Fibroblast of pulmonary artery (primary cell): ENCODE measurements around the gene FHOD3.

ENCODE experiments used
- DNase-seq: peaks from one replicate; pipeline ENCODE4 v3.0.0-alpha.2; 2010; ENCODE audit warnings: low read depth
- H3K4me3 ChIP-seq: replicated peaks from 2 replicates; pipeline ENCODE4 v1.5.1; 2011; ENCODE audit warnings: low read depth, mild to moderate bottlenecking, control low read depth, low read length, moderate library complexity
- TF ChIP-seq, protein P1 (sequence below): IDR thresholded peaks from 2 replicates; pipeline ENCODE4 v1.5.1; 2011; ENCODE audit warnings: mild to moderate bottlenecking, control low read depth, low read length, inconsistent platforms; ENCODE audit errors: missing control alignments

Gene FHOD3

GRCh38 chr18:36635414-36636096 is 338.0 kb downstream of the FHOD3 start:
- DNase-seq = no peak
- no peak overlapping the region for H3K4me3 ChIP-seq
- TF ChIP-seq, protein P1, sequence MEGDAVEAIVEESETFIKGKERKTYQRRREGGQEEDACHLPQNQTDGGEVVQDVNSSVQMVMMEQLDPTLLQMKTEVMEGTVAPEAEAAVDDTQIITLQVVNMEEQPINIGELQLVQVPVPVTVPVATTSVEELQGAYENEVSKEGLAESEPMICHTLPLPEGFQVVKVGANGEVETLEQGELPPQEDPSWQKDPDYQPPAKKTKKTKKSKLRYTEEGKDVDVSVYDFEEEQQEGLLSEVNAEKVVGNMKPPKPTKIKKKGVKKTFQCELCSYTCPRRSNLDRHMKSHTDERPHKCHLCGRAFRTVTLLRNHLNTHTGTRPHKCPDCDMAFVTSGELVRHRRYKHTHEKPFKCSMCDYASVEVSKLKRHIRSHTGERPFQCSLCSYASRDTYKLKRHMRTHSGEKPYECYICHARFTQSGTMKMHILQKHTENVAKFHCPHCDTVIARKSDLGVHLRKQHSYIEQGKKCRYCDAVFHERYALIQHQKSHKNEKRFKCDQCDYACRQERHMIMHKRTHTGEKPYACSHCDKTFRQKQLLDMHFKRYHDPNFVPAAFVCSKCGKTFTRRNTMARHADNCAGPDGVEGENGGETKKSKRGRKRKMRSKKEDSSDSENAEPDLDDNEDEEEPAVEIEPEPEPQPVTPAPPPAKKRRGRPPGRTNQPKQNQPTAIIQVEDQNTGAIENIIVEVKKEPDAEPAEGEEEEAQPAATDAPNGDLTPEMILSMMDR = no peak

- no peak for DNase-seq
- H3K4me3 ChIP-seq = no peak overlapping the region
- TF ChIP-seq, protein P1 = no peak
Observed at GRCh38 chr18:36636237-36636817, 338.8 kb downstream of the FHOD3 start.

DNA sequence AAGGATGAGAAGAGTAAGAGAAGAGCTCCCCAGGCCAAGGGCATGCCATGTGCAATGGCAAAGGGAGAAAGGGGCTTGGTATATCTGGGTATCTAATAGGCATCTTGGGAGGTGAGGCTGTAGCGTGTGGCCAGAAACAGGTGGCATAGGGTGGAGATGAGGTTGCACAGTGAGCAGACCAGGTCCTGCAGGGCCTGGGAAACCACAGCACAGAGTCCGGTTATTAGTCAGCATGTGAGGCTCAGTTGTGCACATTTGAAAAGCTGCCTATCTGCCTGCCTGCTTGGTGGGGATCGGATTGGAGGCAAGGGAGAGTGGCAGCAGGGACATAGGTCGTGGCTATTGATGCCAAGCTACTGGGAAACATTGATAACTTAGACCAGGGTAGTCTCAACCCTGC is 340.7 kb downstream of the FHOD3 start:
- no peak overlapping the region for H3K4me3 ChIP-seq
- TF ChIP-seq, protein P1 = no peak
- DNase-seq = no peak

- TF ChIP-seq, protein P1 = no peak
- DNase-seq = peak; percentile 43
- H3K4me3 ChIP-seq = no peak overlapping the region
Observed at GRCh38 chr18:36640021-36640952, 342.8 kb downstream of the FHOD3 start.

DNA sequence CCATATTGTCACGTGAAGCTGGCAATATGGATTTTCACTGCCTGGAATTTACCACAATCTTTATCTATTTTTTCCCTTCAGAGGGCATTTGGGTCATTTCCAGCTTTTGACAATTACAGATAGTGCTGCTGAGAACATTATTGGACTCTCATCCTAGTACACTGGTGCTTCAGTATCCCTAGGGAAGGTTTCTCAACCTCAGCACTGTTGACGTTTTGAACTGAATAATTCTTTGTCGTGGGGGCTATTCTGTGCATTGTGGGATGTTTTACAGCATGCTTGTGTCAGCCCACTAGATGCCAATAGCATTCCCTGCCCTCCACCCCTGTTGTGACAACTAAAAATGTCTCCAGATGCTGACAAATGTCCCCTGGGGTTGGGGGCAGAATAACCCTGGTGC is 345.5 kb downstream of the FHOD3 start:
- DNase-seq = no peak
- H3K4me3 ChIP-seq = no peak overlapping the region
- TF ChIP-seq, protein P1 = no peak

GRCh38 chr18:36648803-36649202 is 351.3 kb downstream of the FHOD3 start:
- TF ChIP-seq, protein P1 = no peak
- H3K4me3 ChIP-seq = no peak overlapping the region
- no peak for DNase-seq
